Keratinocyte (primary cell): ENCODE results near the gene SYNDIG1.

Experiments
- CTCF ChIP-seq, 3 experiments: IDR thresholded peaks in 1 of 3; conservative IDR thresholded peaks in 1 of 3; optimal IDR thresholded peaks in 1 of 3; 2 replicates in 2 of 3; 3 replicates in 1 of 3; pipeline versions ENCODE3 to v1.5.1; 2011; ENCODE audit warnings: low read length in 3 of 3, mild to moderate bottlenecking in 3 of 3, moderate library complexity in 2 of 3, control low read depth in 1 of 3, inconsistent platforms in 1 of 3; ENCODE audit not compliant: insufficient read depth in 2 of 3; ENCODE audit errors: extremely low read depth in 1 of 3
- EZH2 ChIP-seq: IDR thresholded peaks from one replicate; pipeline ENCODE4 v1.6.1; 2012; ENCODE audit warnings: inconsistent platforms, mild to moderate bottlenecking, low read length, moderate library complexity

- TF ChIP-seq CTCF (optimal IDR thresholded peaks at IDR 0.05 in 1 of 3, IDR thresholded peaks at IDR 0.05 in 1 of 3, conservative IDR thresholded peaks at IDR 0.05 in 1 of 3; ENCODE audit: extremely low read depth in 1 of 3, insufficient read depth in 2 of 3, low read length in 3 of 3), result no peak
- peak; percentile 45 for TF ChIP-seq EZH2
These were observed 871 bp upstream of the SYNDIG1 start for GRCh38 chr20:24468401-24469115.
